PC-3 (cell line): Measurements from ENCODE around the gene RPL3. TPM values are rescaled to one million over a fixed set of nuclear protein-coding genes. Genes with fewer than 3 reads are reported as not detected.

Experiments
- ATAC-seq: fragments of 200-7000 bp; cut with Tn5 transposase; 2 replicates; pipeline ENCODE4 v1.9.1; 2020; ENCODE audit warnings: mild to moderate bottlenecking, moderate library complexity
- BruUV-seq: library from RNA; stranded (reverse); fragments of 400-500 nt; replicated peaks from 2 replicates; lab custom pipeline; 2021; lab: Mats Ljungman, UMichigan
- CTCF ChIA-PET: fragments of 300-600 bp; sonication (Branson Sonifier 250); formaldehyde crosslinking; loops from one replicate; lab custom pipeline; 2022; ENCODE audit warnings: antibody characterized with exemption; lab: Charles Lee
- POLR2A ChIA-PET: fragments of 300-600 bp; sonication (Branson Sonifier 250); formaldehyde crosslinking; loops from one replicate; lab custom pipeline; 2022; ENCODE audit warnings: antibody characterized with exemption; ENCODE audit not compliant: unreplicated experiment; lab: Charles Lee
- DNase-seq: peaks from one replicate; pipeline ENCODE4 v3.0.0-alpha.2; 2015
- H2AFZ ChIP-seq: fragments of 300-600 bp; sonication (generic); 2 replicates; pipeline ENCODE4 v1.6.0; 2016; ENCODE audit warnings: antibody characterized with exemption, low read length
- H3F3A ChIP-seq: fragments of 300-600 bp; sonication (generic); one replicate; pipeline ENCODE4 v1.6.0; 2017; ENCODE audit warnings: antibody characterized with exemption, low read length, control low read depth, mild to moderate bottlenecking; ENCODE audit not compliant: unreplicated experiment
- H3K27ac ChIP-seq: fragments of 300-600 bp; sonication (generic); 2 replicates; pipeline ENCODE4 v1.5.1; 2016; ENCODE audit warnings: mild to moderate bottlenecking, low read length
- H3K27me3 ChIP-seq: fragments of 300-600 bp; sonication (generic); 2 replicates; pipeline ENCODE4 v1.6.1; 2016; ENCODE audit warnings: low read length, mixed read lengths
- H3K36me3 ChIP-seq: fragments of 300-600 bp; sonication (generic); 2 replicates; pipeline ENCODE4 v1.6.1; 2016; ENCODE audit warnings: low read depth, mixed run types, low read length, mixed read lengths
- H3K4me1 ChIP-seq: fragments of 300-600 bp; sonication (generic); 2 replicates; pipeline ENCODE4 v1.5.1; 2016; ENCODE audit warnings: low read length; ENCODE audit not compliant: insufficient read depth
- H3K4me2 ChIP-seq: fragments of 300-600 bp; sonication (generic); 2 replicates; pipeline ENCODE4 v1.6.0; 2016; ENCODE audit warnings: low read length
- H3K4me3 ChIP-seq: fragments of 300-600 bp; sonication (generic); 2 replicates; pipeline ENCODE4 v1.5.1; 2016; ENCODE audit warnings: mild to moderate bottlenecking, low read length, mixed read lengths
- H3K79me2 ChIP-seq: fragments of 300-600 bp; sonication (generic); 2 replicates; pipeline ENCODE4 v1.6.1; 2017; ENCODE audit warnings: low read length, mixed read lengths
- H3K9ac ChIP-seq: fragments of 300-600 bp; sonication (generic); 2 replicates; pipeline ENCODE4 v1.6.0; 2016; ENCODE audit warnings: mild to moderate bottlenecking, low read length
- H3K9me2 ChIP-seq: fragments of 300-600 bp; sonication (generic); replicated peaks from 2 replicates; pipeline ENCODE4 v1.6.1; 2016; ENCODE audit warnings: mixed run types, low read length, mixed read lengths
- H3K9me3 ChIP-seq: fragments of 300-600 bp; sonication (generic); 2 replicates; pipeline ENCODE4 v1.6.1; 2016; ENCODE audit warnings: low read length, mixed read lengths
- H4K20me1 ChIP-seq: fragments of 300-600 bp; sonication (generic); 2 replicates; pipeline ENCODE4 v1.6.1; 2016; ENCODE audit warnings: low read length, mixed read lengths
- EZH2 ChIP-seq: fragments of 300-600 bp; sonication (generic); IDR thresholded peaks from one replicate; pipeline ENCODE4 v1.6.1; 2017; ENCODE audit warnings: antibody characterized with exemption, mild to moderate bottlenecking, low read length; ENCODE audit not compliant: unreplicated experiment
- EZH2phosphoT487 ChIP-seq: fragments of 300-600 bp; sonication (generic); IDR thresholded peaks from 2 replicates; pipeline ENCODE4 v1.6.1; 2018; ENCODE audit warnings: mild to moderate bottlenecking, antibody characterized with exemption, low read length, borderline replicate concordance
- intact Hi-C: fragments of 100-400 bp; cut with micrococcal nuclease; formaldehyde crosslinking; loops from 2 replicates; pipeline ENCODE4 v1.9.0; 2023
- total RNA-seq: library from RNA; depleted of rRNA; stranded (reverse); fragments of >200 nt; gene quantifications from 2 replicates; pipeline ENCODE4 v1.2.3, GENCODE V29; 2014
- TF ChIP-seq, protein P1 (sequence below): fragments of 300-600 bp; sonication (generic); conservative IDR thresholded peaks from 2 replicates; pipeline ENCODE4 v1.5.1; 2017; ENCODE audit warnings: antibody characterized with exemption, low read depth, mild to moderate bottlenecking, low read length

The RPL3 gene
- total RNA-seq, 1 experiment from 2014 or later: 1,363 TPM

DNA sequence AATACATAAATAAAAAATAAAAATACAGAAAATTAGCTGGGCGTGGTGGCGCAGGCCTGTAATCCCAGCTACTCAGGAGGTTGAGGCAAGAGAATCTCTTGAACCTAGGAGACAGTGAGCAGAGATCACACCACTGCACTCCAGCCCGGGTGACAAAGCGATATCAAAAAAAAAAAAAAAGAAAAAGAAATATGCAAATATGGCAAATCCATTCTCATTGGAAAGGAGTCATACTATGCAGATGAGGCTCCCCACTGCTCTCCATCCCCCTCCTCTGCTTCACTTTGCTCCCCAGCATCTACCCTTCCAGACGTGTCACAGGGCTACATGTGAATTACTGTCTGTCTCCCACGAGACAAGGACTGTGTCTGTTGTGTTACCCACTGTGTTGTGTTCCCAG lies 38.3 kb downstream of the RPL3 start:
- no TSS peak for BruUV-seq
- intact Hi-C loops: no loop called here
- no peak overlapping the region for H3K27ac ChIP-seq
- peaks cover 39% of the 10 kb centered on the region for H3K4me1 ChIP-seq
- H3K4me2 ChIP-seq: no peak overlapping the region
- ChIA-PET CTCF (no interaction called here), POLR2A (no interaction called here)
- H3F3A ChIP-seq: no peaks in the 10 kb centered on the region
- H3K9me2 ChIP-seq: no peaks in the 10 kb centered on the region
- no peaks in the 10 kb centered on the region for H4K20me1 ChIP-seq
- no peak for ATAC-seq
- no peaks in the 10 kb centered on the region for H3K9me3 ChIP-seq
- TF ChIP-seq EZH2 (no peak), EZH2phosphoT487 (no peak)
- TF ChIP-seq, protein P1, sequence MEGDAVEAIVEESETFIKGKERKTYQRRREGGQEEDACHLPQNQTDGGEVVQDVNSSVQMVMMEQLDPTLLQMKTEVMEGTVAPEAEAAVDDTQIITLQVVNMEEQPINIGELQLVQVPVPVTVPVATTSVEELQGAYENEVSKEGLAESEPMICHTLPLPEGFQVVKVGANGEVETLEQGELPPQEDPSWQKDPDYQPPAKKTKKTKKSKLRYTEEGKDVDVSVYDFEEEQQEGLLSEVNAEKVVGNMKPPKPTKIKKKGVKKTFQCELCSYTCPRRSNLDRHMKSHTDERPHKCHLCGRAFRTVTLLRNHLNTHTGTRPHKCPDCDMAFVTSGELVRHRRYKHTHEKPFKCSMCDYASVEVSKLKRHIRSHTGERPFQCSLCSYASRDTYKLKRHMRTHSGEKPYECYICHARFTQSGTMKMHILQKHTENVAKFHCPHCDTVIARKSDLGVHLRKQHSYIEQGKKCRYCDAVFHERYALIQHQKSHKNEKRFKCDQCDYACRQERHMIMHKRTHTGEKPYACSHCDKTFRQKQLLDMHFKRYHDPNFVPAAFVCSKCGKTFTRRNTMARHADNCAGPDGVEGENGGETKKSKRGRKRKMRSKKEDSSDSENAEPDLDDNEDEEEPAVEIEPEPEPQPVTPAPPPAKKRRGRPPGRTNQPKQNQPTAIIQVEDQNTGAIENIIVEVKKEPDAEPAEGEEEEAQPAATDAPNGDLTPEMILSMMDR: no peak
- H3K27me3 ChIP-seq: no peaks in the 10 kb centered on the region
- DNase-seq: no peak
- H2AFZ ChIP-seq: no peak overlapping the region
- no peak overlapping the region for H3K4me3 ChIP-seq
- no peaks in the 10 kb centered on the region for H3K79me2 ChIP-seq
- H3K9ac ChIP-seq: no peak overlapping the region
- H3K36me3 ChIP-seq: no peaks in the 10 kb centered on the region

DNA sequence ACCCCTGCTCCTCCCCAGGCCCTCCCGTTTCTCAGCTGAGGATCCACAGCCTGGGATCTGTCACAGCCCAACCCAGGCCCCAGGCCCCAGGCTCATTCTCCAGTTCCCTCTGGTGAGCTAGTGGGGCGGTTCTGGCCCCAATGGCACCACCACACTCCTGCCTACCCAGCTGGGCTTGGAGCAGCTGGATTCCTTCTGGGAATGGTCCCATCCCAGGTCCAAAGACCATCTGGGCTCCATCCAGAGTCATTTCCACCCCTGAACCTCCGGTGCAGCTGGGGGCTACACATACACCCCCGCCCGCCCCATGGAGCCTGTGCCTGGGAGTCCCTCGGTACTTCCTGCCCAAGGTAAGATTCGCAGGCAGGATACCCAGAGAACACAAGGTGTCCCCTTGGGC lies 39.2 kb downstream of the RPL3 start:
- intact Hi-C loops: no loop called here
- POLR2A ChIA-PET: no interaction called here
- DNase-seq (no peak), ATAC-seq (no peak)
- H3K36me3 ChIP-seq: no peaks in the 10 kb centered on the region
- no peaks in the 10 kb centered on the region for H3F3A ChIP-seq
- no TSS peak for BruUV-seq
- no peak overlapping the region for H3K27ac ChIP-seq
- H4K20me1 ChIP-seq: no peaks in the 10 kb centered on the region
- H3K4me3 ChIP-seq: no peak overlapping the region
- no peak overlapping the region for H3K9ac ChIP-seq
- H2AFZ ChIP-seq: no peak overlapping the region
- H3K27me3 ChIP-seq: no peaks in the 10 kb centered on the region
- H3K4me2 ChIP-seq: no peak overlapping the region
- TF ChIP-seq, protein P1: no peak
- TF ChIP-seq EZH2 (no peak), EZH2phosphoT487 (no peak)
- no peaks in the 10 kb centered on the region for H3K9me3 ChIP-seq
- peaks cover 39% of the 10 kb centered on the region for H3K4me1 ChIP-seq
- no peaks in the 10 kb centered on the region for H3K79me2 ChIP-seq
- H3K9me2 ChIP-seq: no peaks in the 10 kb centered on the region
- CTCF ChIA-PET: no interaction called here

DNA sequence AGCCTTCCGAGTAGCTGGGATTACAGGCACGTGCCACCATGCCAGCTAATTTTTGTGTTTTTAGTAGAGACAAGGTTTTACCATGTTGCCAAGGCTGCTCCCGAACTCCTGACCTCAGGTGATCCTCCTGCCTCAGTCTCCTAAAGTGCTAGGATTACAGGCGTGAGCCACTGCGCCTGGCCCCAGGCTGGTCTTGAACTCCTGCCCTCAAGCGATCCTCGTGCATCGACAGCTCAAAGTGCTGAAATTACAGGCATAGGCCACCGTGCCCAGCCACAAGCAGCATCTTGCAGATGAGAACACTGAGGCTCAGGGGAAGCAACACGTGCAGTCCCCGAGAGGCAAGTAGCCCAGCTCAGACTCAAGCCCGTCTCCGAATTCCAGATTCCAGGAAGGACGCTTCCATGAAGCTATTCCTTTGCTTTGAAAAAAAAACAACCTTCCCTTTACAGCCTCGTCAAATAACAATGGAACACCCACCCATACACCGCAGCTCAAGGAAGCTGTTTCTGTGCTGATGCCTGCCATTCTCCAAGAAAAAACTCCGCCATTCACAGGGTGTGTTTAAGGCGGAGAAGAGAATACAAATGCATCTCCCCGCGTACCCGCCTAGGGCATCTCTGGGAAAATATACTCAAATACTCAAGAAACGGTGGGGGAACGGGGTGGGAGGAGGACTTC lies 40.1 kb downstream of the RPL3 start:
- ATAC-seq: no peak
- intact Hi-C loops: no loop called here
- Histone ChIP-seq H3K4me2 (no peak overlapping the region), H3K27ac (no peak overlapping the region), H3K9me2 (no peaks in the 10 kb centered on the region), H3F3A (no peaks in the 10 kb centered on the region), H3K9ac (no peak overlapping the region), H3K9me3 (no peaks in the 10 kb centered on the region), H3K27me3 (no peaks in the 10 kb centered on the region), H3K4me1 (peaks cover 39% of the 10 kb centered on the region), H4K20me1 (no peaks in the 10 kb centered on the region), H3K79me2 (no peaks in the 10 kb centered on the region), H3K4me3 (no peak overlapping the region), H3K36me3 (no peaks in the 10 kb centered on the region), H2AFZ (no peak overlapping the region)
- DNase-seq: no peak
- TF ChIP-seq, protein P1: no peak
- TF ChIP-seq EZH2phosphoT487 (no peak), EZH2 (no peak)
- no TSS peak for BruUV-seq
- CTCF ChIA-PET: no interaction called here
- POLR2A ChIA-PET: no interaction called here
